NCI-H146 treated with DMSO at 0.1 percent for 48 hours (cell line): Measurements from ENCODE around the gene IL23R.
A peak's percentile ranks its signal among the peaks of the same experiment; 100 is the strongest.

Experiments used
- DNase-seq: peaks from one replicate; lab custom pipeline; 2025; ENCODE audit not compliant: unreplicated experiment; lab: John Stamatoyannopoulos, UW

The IL23R gene

DNA sequence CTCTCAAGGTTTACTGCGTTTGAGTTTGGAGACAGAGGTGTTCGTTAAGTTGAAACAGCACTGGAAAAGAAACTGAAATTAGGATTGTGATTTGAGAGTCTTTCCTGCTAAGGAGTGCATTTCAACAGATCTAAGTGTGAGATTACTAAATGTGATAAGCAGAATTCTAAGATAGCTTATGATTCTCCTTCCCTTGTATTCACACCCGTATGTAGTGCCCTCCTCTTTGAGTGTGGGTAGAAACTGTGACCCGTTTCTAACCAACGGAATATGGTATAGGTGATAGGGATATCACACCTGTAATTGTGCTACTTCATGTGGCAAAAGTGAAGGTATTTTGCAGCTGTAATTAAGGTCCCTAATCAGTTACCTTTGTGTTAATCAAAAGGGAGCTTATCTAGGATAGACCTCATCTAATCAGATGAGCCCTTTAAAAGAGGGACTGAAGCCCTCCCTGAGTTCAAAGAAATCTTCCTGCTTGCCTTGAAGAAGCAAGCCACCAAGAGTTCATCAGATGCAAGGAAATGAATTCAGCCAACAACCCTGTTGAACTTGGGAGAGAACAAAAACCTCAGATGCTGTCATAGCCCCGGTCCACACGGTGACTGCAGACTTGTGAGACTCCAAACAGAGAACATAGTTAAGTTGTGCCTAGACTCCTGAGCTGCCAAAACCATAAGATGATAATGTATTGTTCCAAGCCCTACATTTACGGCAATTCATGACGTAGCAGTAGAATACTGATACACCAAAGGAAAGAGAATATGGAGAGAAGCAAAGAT, 128.8 kb downstream of the IL23R start:
- no peak for DNase-seq

DNA sequence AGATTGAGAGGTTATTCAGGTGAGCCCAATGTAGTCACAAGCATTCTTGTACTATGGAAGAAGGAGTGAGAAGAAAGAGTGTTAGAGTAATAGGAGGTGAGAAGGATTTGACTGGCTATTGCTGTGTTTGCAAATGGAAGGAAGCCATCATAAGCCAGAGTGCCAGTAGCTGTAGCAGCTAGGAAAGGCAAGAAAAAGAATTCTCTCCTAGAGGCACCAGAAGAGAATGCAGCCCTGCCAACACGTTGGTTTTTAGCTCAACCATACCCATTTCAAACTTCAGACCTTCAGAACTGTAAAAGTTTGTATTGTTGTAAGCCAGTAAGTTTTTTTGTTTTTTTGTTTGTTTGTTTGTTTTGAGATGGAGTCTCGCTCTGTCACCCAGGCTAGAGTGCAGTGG, 132.5 kb downstream of the IL23R start:
- no peak for DNase-seq

DNA sequence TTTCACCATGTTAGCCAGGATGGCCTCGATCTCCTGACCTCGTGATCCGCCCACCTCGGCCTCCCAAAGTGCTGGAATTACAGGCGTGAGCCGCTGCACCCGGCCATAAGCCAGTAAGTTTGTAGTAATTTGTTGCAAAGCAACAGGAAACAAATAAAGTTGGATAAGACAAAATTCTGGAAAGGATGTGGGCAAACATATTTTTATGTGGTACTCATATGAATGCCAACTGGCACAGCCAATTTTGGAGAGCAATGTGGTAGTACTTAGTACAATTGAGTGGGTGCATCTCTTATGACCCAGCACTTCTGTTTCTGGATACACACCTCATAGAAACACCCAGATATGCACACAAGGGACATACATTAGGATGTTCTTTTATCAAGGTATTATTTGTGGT, 133.0 kb downstream of the IL23R start:
- no peak for DNase-seq

DNA sequence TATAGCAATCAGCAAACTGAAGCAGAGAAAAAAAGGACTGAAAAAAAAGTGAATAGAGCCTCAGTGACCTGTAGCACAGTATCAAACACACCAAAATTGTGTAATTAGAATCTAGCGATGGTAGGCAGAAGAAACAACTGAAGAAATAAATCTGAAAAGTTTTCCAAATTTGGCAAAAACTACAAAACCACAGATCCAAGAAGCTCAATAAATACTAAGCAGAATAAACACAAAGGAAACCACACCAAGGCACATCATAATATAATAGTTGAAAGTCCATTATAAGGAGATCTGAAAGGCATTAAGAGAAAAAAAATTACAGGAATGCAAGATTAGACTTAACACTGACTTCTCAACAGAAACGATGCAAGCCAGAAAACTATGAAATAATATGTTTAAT, 134.3 kb downstream of the IL23R start:
- DNase-seq = no peak

DNA sequence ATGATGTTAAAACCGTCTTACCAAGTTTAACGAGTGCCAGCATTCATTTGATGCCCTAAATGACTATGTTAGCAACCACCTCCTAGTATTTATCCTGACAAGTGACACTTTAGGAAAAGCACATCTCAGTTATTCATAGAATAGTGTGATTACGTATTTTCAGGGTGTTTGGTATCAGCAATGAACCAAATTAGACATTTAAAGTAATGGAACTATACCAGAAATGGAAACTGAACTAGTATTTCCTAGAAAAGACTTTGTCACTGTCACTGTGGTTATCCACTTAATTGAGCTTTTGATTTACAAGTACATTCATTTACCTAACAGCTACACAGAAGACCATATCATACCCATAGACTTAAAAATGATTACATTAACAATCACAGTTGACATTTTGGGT, 137.8 kb downstream of the IL23R start:
- no peak for DNase-seq

DNA sequence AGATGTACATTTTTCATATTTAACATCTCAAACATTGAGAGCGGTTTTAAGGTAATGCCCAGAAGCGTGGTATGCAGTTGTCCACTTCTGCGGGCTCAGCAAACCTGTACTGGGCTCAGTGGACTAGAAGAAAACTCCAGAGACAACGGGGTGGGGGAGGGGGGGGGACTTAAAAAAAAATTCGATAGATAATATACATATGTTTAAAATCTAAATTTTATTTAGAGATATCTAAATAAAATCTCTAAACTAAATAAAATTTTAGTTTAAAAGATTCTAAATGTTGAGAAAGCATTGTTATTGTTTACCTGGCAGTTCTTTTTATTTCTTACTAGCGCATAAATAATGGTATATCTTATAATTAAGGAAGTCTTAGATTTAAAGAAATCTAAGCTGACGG, 140.3 kb downstream of the IL23R start:
- no peak for DNase-seq

DNA sequence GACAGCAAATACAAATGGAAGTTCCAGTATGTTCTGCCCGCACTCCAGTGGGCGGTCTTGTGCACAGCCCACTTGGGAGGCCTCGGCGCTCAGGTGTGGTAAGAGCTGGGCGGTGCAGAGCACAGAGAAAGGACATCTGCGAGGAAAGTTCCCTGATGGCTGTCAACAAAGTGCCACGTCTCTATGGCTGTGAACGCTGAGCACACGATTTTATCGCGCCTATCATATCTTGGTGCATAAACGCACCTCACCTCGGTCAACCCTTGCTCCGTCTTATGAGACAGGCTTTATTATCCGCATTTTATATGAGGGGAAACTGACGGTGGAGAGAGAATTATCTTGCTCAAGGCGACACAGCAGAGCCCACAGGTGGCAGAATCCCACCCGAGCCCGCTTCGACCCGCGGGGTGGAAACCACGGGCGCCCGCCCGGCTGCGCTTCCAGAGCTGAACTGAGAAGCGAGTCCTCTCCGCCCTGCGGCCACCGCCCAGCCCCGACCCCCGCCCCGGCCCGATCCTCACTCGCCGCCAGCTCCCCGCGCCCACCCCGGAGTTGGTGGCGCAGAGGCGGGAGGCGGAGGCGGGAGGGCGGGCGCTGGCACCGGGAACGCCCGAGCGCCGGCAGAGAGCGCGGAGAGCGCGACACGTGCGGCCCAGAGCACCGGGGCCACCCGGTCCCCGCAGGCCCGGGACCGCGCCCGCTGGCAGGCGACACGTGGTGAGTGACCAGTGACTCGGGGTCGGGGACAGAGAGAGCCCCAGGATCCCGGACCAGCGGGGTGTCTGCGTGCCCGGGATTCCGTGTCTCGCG, 141.2 kb downstream of the IL23R start, which contains the start of gene IL12RB2:
Gene IL12RB2, plus strand, starts transcription at position 623 of the 810 bp plus-strand sequence. CDS start 12,496 bp downstream, outside the sequence.
- peak; percentile 16 for DNase-seq

DNA sequence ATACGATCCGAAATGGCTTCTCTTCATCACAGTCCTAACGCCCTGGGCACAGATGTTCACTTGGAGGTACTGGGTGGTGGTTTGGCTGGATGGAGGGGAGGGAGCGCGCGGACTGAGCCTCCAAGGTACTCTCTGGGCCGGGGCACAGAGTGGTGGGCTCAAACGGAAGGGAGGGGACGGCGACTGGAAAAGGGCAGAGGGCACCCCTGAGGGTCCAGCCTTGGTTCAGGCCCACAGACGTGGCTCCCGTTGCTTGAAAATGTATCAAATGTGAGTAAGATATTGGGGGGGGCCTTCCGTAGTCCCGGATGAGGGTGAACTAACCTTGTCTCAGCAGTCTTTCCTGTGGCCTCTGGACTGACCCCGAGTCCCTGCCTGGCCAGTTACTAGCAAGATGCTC, 141.9 kb downstream of the IL23R start:
- DNase-seq = no peak
